ENCODE measurements around the gene PLEKHJ1. TPM values are rescaled to one million over a fixed set of nuclear protein-coding genes. Genes with fewer than 3 reads are reported as not detected.

The PLEKHJ1 gene
- total and polyA plus RNA-seq, 2 of the 8 experiments (the other 6 are each of a cell fraction or from before 2014, with no cell fraction given) = 135 to 187 TPM

DNA sequence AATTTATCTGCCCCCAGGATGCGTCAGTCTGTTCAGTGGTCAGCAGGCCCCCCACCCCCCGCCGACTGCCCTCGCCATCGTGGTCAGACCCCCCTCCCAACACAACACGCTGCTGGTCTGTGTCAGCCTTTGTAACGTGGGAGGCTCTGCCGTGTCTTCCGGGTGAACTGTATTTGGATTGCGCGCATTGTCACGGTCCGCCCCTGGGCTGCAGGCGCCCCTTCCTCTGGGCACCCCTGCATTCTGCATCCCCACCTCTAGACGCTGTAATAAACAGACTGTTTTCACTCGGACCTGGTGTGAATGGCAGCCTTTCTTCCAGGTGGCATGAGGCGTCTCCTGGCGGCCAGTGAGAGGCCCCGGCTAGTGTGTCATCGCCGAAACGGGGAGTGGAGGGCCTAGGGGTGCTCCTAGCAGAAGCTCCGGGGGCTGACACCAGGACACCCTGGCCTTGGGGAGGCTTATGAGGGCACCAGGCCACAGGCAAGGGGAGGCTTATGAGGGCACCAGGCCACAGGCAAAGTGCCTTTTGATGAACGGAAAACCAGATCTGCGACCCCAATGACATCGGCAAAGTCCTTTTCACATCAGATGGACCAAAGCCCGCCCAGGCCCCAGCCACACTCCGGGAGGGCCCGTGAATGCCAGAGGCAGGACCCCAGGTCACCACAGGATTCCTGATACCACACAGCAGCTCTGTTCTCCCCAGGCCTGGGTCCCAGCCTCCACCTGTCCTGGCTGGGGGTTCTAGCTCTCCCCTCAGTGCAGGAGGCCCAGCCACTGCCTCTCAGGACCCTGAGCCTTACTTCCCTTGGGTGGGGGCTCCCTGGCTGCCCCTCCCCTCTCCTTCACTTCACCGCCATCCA lies 3.6 kb downstream of the PLEKHJ1 start:
- peaks cover 4% of the 10 kb centered on the region; the same call in 1 of the 2 replicates for H3K23me2 ChIP-seq (ENCODE audit: low read depth, low read length)
- peaks cover 0 to 34% (median 14%) of the 10 kb centered on the region in 4 experiments; a peak in 6 of 8 replicates for H3K36me3 ChIP-seq (ENCODE audit: control insufficient read depth in 2 of 4, insufficient read depth in 4 of 4, low read length in 3 of 4)
- no peak overlapping the region for H4K8ac ChIP-seq (ENCODE audit: extremely low read depth, insufficient read depth, low read length)
- H2BK5ac ChIP-seq (ENCODE audit: low read depth, low read length) = no peak overlapping the region
- peaks cover 4% of the 10 kb centered on the region for H3K79me1 ChIP-seq (ENCODE audit: low read depth, low read length)
- ChIA-PET CTCF (ENCODE audit: partially characterized antibody) (interaction anchor here (1.2 to 2.4 kb wide), 6 partner anchors 9 to 84 kb away, joined by 3 to 7 read pairs (median 6); no protein-coding TSS in a partner anchor), POLR2A (ENCODE audit: partially characterized antibody) (interaction anchor here (0.7 to 5.9 kb wide), 9 partner anchors 7 to 114 kb away, joined by 3 to 52 read pairs (median 4); partner anchors contain the start of gene AMH)
- no peak overlapping the region for H2BK15ac ChIP-seq (ENCODE audit: low read length)
- FAIRE-seq (no peak), DNase-seq (ENCODE audit: low read depth in 1 of 2, low spot score in 2 of 2) (no peak)
- 94% methylated on average over 24 of the region's 30 CpGs; no CpG with 5 or more reads in 1 of the 2 experiments for WGBS, 2 experiments (ENCODE audit: extremely low coverage in 1 of 2, insufficient coverage in 1 of 2, insufficient read length in 1 of 2, insufficient replicate concordance in 2 of 2, low coverage in 1 of 2, low lambda C conversion rate in 2 of 2, missing lambda C conversion rate in 1 of 2)
- H2BK12ac ChIP-seq (ENCODE audit: low read depth, low read length) = no peak overlapping the region
- no peak overlapping the region for H2BK20ac ChIP-seq (ENCODE audit: low read length)
- H4K5ac ChIP-seq (ENCODE audit: insufficient read length, low read depth, low read length) = no peak overlapping the region
- no peak overlapping the region for H3K9ac ChIP-seq (replicated peaks in 1 of 4; ENCODE audit: extremely low read depth in 1 of 4, low read depth in 3 of 4, low read length in 3 of 4)
- no peak overlapping the region for H2AFZ ChIP-seq (ENCODE audit: low read length)
- H4K91ac ChIP-seq (replicated peaks; ENCODE audit: insufficient read length, low read length) = no peak overlapping the region
- no peak overlapping the region for H3K27ac ChIP-seq (ENCODE audit: low read depth, low read length)
- H4K20me1 ChIP-seq (replicated peaks in 1 of 2; ENCODE audit: control insufficient read depth in 1 of 2, insufficient read depth in 2 of 2, low read length in 2 of 2) = peaks cover 2 to 15% of the 10 kb centered on the region in 2 experiments
- peaks cover 4 to 20% of the 10 kb centered on the region in 2 experiments for H3K79me2 ChIP-seq (ENCODE audit: control insufficient read depth in 1 of 2, insufficient read depth in 2 of 2, low read length in 2 of 2)
- H3K27me3 ChIP-seq (replicated peaks in 1 of 4; ENCODE audit: control insufficient read depth in 3 of 4, extremely low read depth in 1 of 4, insufficient read depth in 3 of 4, low read length in 3 of 4) = no peaks in the 10 kb centered on the region
- H3K9me3 ChIP-seq (ENCODE audit: insufficient read depth in 2 of 2, low read depth in 1 of 2, low read length in 1 of 2) = no peaks in the 10 kb centered on the region
- H3K4ac ChIP-seq (replicated peaks; ENCODE audit: insufficient read length, low read depth, low read length) = no peak overlapping the region
- no peak overlapping the region for H3K56ac ChIP-seq (replicated peaks; ENCODE audit: insufficient read length, low read depth, low read length)
- H3K4me1 ChIP-seq (replicated peaks in 1 of 4; ENCODE audit: control insufficient read depth in 3 of 4, insufficient read depth in 4 of 4, low read length in 3 of 4) = peaks cover 0 to 3% (median 2%) of the 10 kb centered on the region in 4 experiments; a peak in 3 of 7 replicates
- no peak overlapping the region for H3K18ac ChIP-seq (ENCODE audit: extremely low read depth, low read length)
- no peak overlapping the region for H2AK5ac ChIP-seq (ENCODE audit: low read depth, low read length)
- H3K4me2 ChIP-seq (ENCODE audit: insufficient read depth in 1 of 2, low read depth in 2 of 2, low read length in 2 of 2) = no peak overlapping the region
- TF ChIP-seq POLR2AphosphoS5 (IDR thresholded peaks at IDR 0.05; ENCODE audit: low read depth, low read length) = peak; percentile 4; the same call in 1 of the 2 replicates
- peak in 1 of 2 experiments; percentile 55; a peak in 2 of 3 replicates for TF ChIP-seq POLR2A (IDR thresholded peaks at IDR 0.05; ENCODE audit: control extremely low read depth in 1 of 2, low read depth in 2 of 2, low read length in 2 of 2)
- TF ChIP-seq, protein P1, sequence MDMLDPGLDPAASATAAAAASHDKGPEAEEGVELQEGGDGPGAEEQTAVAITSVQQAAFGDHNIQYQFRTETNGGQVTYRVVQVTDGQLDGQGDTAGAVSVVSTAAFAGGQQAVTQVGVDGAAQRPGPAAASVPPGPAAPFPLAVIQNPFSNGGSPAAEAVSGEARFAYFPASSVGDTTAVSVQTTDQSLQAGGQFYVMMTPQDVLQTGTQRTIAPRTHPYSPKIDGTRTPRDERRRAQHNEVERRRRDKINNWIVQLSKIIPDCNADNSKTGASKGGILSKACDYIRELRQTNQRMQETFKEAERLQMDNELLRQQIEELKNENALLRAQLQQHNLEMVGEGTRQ (IDR thresholded peaks at IDR 0.05; ENCODE audit: low read length) = no peak
- H2BK120ac ChIP-seq (replicated peaks; ENCODE audit: low read depth, low read length) = no peak overlapping the region
- no peak overlapping the region for H3K14ac ChIP-seq (ENCODE audit: insufficient read length)
- no peak overlapping the region for H3K4me3 ChIP-seq (ENCODE audit: extremely low read depth in 1 of 4, insufficient read depth in 2 of 4, low read depth in 3 of 4, low read length in 4 of 4)
- H3K23ac ChIP-seq (ENCODE audit: insufficient read length) = no peak overlapping the region
